HepG2 (cell line): ENCODE results near the gene UPK1A. TPM values are rescaled to one million over a fixed set of nuclear protein-coding genes. Genes with fewer than 3 reads are reported as not detected.

Experiments
- ARNTL ChIP-seq: sonication (generic); formaldehyde crosslinking; IDR thresholded peaks from 2 replicates; pipeline ENCODE4 v1.4.0; 2020; ENCODE audit warnings: mild to moderate bottlenecking, missing genetic modification reagents
- ATM ChIP-seq: fragments of 450-650 bp; IDR thresholded peaks from 2 replicates; pipeline ENCODE4 v1.7.1; 2017; ENCODE audit warnings: mild to moderate bottlenecking, borderline replicate concordance
- ATRX ChIP-seq: sonication (generic); formaldehyde crosslinking; IDR thresholded peaks from 2 replicates; pipeline ENCODE4 v1.4.0; 2020; ENCODE audit warnings: missing genetic modification reagents, borderline replicate concordance
- FOXK2 ChIP-seq: fragments of 450-650 bp; IDR thresholded peaks from 2 replicates; pipeline ENCODE4 v1.6.1; 2016
- HOXA5 ChIP-seq: sonication (generic); formaldehyde crosslinking; IDR thresholded peaks from 2 replicates; pipeline ENCODE4 v1.4.0; 2020; ENCODE audit warnings: missing genetic modification reagents
- HOXA7 ChIP-seq: sonication (generic); formaldehyde crosslinking; IDR thresholded peaks from 2 replicates; pipeline ENCODE4 v1.8.1; 2022; ENCODE audit warnings: mild to moderate bottlenecking, missing genetic modification reagents, moderate library complexity
- IRF2 ChIP-seq: IDR thresholded peaks from 2 replicates; pipeline ENCODE4 v1.6.1; 2018; ENCODE audit warnings: missing genetic modification reagents, missing compliant biosample characterization
- MATR3 ChIP-seq: sonication (generic); formaldehyde crosslinking; IDR thresholded peaks from 2 replicates; pipeline ENCODE4 v1.4.0; 2020; ENCODE audit warnings: missing genetic modification reagents
- MEF2D ChIP-seq: sonication (generic); formaldehyde crosslinking; IDR thresholded peaks from 2 replicates; pipeline ENCODE4 v1.5.1; 2020; ENCODE audit warnings: mild to moderate bottlenecking, missing genetic modification reagents
- NPAS2 ChIP-seq: sonication (generic); formaldehyde crosslinking; IDR thresholded peaks from 2 replicates; pipeline ENCODE4 v1.8.0; 2022; ENCODE audit warnings: mild to moderate bottlenecking, missing genetic modification reagents, borderline replicate concordance
- PCBP1 ChIP-seq: fragments of 200-400 bp; formaldehyde crosslinking; IDR thresholded peaks from 2 replicates; pipeline ENCODE4 v1.6.1; 2017; ENCODE audit warnings: mild to moderate bottlenecking, low read depth, low read length, borderline replicate concordance
- PRMT3 ChIP-seq: sonication (generic); formaldehyde crosslinking; IDR thresholded peaks from 2 replicates; pipeline ENCODE4 v1.8.1; 2022; ENCODE audit warnings: low read depth, mild to moderate bottlenecking, moderate library complexity, missing genetic modification reagents, borderline replicate concordance
- RBM22 ChIP-seq: fragments of 200-400 bp; formaldehyde crosslinking; optimal IDR thresholded peaks from 2 replicates; pipeline ENCODE3; 2017; ENCODE audit warnings: mild to moderate bottlenecking, low read length, moderate library complexity
- ZMAT3 ChIP-seq: sonication (generic); formaldehyde crosslinking; conservative IDR thresholded peaks from 2 replicates; pipeline ENCODE4 v1.7.0; 2021; ENCODE audit warnings: missing genetic modification reagents
- ZNF382 ChIP-seq: sonication (generic); formaldehyde crosslinking; IDR thresholded peaks from 2 replicates; pipeline ENCODE4 v1.5.0; 2020; ENCODE audit warnings: missing genetic modification reagents, mild to moderate bottlenecking, borderline replicate concordance
- ZNF446 ChIP-seq: sonication (generic); formaldehyde crosslinking; IDR thresholded peaks from 2 replicates; pipeline ENCODE4 v1.5.0; 2020; ENCODE audit warnings: mild to moderate bottlenecking, missing genetic modification reagents
- ZNF709 ChIP-seq: sonication (generic); formaldehyde crosslinking; IDR thresholded peaks from 2 replicates; pipeline ENCODE4 v1.5.0; 2020; ENCODE audit warnings: mild to moderate bottlenecking, missing genetic modification reagents
- polyA plus RNA-seq, 8 experiments: library from polyadenylated mRNA; depleted of rRNA in 3 of 8; stranded (reverse) in 7 of 8; unstranded in 1 of 8; fragments of >200 nt; fragmentation: Illumina TruSeq in 4 of 8; extraction: Trizol in 4 of 8; gene quantifications; 2 replicates each; pipeline versions ENCODE4 v1.2.1 to v1.2.3, GENCODE V29; 2011 to 2016; ENCODE audit warnings: low read depth in 4 of 8, missing spikeins in 1 of 8, mixed read lengths in 1 of 8; ENCODE audit not compliant: insufficient read depth in 1 of 8
- total RNA-seq, 5 experiments: library from RNA; depleted of rRNA; stranded (reverse); fragments of >200 nt; fragmentation: Illumina TruSeq; extraction: Trizol; gene quantifications; 2 replicates each; pipeline ENCODE4 v1.2.3, GENCODE V29; 2016; ENCODE audit warnings: low read depth in 1 of 5
- TF ChIP-seq, protein P1 (sequence below): sonication (generic); formaldehyde crosslinking; IDR thresholded peaks from 2 replicates; pipeline ENCODE4 v1.5.0; 2020; ENCODE audit warnings: mild to moderate bottlenecking, missing genetic modification reagents
- TF ChIP-seq, protein P2 (sequence below): sonication (generic); formaldehyde crosslinking; conservative IDR thresholded peaks from 2 replicates; pipeline ENCODE4 v1.4.0; 2020; ENCODE audit warnings: missing genetic modification reagents
- TF ChIP-seq, protein P3 (sequence below): sonication (generic); formaldehyde crosslinking; IDR thresholded peaks from 2 replicates; pipeline ENCODE4 v1.4.0; 2020; ENCODE audit warnings: missing genetic modification reagents, borderline replicate concordance
- TF ChIP-seq, protein P4 (sequence below): sonication (generic); formaldehyde crosslinking; IDR thresholded peaks from 2 replicates; pipeline ENCODE4 v1.5.0; 2020; ENCODE audit warnings: missing genetic modification reagents, mild to moderate bottlenecking, borderline replicate concordance
- TF ChIP-seq, protein P5 (sequence below): sonication (generic); formaldehyde crosslinking; IDR thresholded peaks from 2 replicates; pipeline ENCODE4 v1.5.1; 2020; ENCODE audit warnings: mild to moderate bottlenecking, missing genetic modification reagents, borderline replicate concordance

UPK1A gene
- total and polyA plus RNA-seq, 2 of the 13 experiments (the other 11 are each of a cell fraction or from before 2014, with no cell fraction given): 2.9 TPM; not detected in 1

DNA sequence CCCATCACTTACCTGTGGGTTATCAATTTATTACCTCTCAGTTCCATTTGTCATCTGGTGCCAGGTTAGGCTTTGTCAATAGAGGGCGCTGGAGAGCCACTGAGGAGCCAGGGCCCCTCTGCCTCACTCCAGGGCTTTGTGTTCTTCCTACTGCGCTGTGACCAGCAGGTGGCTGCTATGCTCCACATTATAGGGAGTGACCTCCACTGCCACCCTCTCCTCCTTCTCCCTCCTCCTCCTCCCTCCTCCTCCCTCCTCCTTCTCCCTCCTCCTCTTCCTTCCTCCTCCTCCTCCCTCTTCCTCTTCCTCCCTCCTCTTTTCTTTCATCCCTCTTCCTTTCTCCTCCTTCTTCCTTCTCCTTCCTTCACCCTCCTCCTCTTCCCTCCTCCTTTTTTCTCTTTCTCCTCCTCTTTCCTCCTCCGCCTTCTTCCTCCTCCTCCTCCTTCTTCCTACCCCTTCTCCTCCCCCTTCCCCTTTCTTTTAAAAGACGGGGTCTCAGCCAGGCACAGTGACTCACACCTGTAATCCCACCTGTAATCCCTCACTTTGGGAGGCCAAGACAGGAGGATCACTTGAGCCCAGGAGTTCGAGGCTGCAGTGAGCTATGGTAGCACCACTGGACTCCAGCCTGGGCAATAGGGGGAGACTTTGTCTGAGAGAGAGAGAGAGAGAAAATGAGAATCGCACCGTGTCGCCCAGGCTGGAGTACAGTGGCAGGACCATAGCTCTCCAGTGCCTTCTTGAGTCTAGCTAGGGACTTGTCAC is 27.7 kb downstream of the UPK1A start (continued):
- TF ChIP-seq HOXA5 (CRISPR knock-in tag) (no peak), MEF2D (CRISPR knock-in tag) (no peak), ZNF709 (CRISPR knock-in tag) (no peak), ATRX (CRISPR knock-in tag) (no peak), MATR3 (CRISPR knock-in tag) (no peak), ARNTL (no peak), ZNF446 (CRISPR knock-in tag) (no peak), FOXK2 (no peak), ZMAT3 (CRISPR knock-in tag) (no peak), ZNF382 (no peak), RBM22 (no peak), IRF2 (CRISPR knock-in tag) (peak; percentile 71), ATM (no peak), NPAS2 (CRISPR knock-in tag) (no peak), PCBP1 (peak; percentile 98), HOXA7 (CRISPR knock-in tag) (no peak), PRMT3 (CRISPR knock-in tag) (no peak)
- TF ChIP-seq, protein P1, sequence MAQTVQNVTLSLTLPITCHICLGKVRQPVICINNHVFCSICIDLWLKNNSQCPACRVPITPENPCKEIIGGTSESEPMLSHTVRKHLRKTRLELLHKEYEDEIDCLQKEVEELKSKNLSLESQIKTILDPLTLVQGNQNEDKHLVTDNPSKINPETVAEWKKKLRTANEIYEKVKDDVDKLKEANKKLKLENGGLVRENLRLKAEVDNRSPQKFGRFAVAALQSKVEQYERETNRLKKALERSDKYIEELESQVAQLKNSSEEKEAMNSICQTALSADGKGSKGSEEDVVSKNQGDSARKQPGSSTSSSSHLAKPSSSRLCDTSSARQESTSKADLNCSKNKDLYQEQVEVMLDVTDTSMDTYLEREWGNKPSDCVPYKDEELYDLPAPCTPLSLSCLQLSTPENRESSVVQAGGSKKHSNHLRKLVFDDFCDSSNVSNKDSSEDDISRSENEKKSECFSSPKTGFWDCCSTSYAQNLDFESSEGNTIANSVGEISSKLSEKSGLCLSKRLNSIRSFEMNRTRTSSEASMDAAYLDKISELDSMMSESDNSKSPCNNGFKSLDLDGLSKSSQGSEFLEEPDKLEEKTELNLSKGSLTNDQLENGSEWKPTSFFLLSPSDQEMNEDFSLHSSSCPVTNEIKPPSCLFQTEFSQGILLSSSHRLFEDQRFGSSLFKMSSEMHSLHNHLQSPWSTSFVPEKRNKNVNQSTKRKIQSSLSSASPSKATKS (CRISPR knock-in tag): no peak
- TF ChIP-seq, protein P2, sequence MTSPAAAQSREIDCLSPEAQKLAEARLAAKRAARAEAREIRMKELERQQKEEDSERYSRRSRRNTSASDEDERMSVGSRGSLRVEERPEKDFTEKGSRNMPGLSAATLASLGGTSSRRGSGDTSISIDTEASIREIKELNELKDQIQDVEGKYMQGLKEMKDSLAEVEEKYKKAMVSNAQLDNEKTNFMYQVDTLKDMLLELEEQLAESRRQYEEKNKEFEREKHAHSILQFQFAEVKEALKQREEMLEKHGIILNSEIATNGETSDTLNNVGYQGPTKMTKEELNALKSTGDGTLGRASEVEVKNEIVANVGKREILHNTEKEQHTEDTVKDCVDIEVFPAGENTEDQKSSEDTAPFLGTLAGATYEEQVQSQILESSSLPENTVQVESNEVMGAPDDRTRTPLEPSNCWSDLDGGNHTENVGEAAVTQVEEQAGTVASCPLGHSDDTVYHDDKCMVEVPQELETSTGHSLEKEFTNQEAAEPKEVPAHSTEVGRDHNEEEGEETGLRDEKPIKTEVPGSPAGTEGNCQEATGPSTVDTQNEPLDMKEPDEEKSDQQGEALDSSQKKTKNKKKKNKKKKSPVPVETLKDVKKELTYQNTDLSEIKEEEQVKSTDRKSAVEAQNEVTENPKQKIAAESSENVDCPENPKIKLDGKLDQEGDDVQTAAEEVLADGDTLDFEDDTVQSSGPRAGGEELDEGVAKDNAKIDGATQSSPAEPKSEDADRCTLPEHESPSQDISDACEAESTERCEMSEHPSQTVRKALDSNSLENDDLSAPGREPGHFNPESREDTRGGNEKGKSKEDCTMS (CRISPR knock-in tag): no peak
- TF ChIP-seq, protein P3, sequence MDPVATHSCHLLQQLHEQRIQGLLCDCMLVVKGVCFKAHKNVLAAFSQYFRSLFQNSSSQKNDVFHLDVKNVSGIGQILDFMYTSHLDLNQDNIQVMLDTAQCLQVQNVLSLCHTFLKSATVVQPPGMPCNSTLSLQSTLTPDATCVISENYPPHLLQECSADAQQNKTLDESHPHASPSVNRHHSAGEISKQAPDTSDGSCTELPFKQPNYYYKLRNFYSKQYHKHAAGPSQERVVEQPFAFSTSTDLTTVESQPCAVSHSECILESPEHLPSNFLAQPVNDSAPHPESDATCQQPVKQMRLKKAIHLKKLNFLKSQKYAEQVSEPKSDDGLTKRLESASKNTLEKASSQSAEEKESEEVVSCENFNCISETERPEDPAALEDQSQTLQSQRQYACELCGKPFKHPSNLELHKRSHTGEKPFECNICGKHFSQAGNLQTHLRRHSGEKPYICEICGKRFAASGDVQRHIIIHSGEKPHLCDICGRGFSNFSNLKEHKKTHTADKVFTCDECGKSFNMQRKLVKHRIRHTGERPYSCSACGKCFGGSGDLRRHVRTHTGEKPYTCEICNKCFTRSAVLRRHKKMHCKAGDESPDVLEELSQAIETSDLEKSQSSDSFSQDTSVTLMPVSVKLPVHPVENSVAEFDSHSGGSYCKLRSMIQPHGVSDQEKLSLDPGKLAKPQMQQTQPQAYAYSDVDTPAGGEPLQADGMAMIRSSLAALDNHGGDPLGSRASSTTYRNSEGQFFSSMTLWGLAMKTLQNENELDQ (CRISPR knock-in tag): no peak
- TF ChIP-seq, protein P4, sequence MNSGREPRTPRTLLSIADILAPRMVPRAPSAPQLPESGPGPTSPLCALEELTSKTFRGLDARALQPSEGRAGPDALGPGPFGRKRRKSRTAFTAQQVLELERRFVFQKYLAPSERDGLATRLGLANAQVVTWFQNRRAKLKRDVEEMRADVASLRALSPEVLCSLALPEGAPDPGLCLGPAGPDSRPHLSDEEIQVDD: no peak
- TF ChIP-seq, protein P5, sequence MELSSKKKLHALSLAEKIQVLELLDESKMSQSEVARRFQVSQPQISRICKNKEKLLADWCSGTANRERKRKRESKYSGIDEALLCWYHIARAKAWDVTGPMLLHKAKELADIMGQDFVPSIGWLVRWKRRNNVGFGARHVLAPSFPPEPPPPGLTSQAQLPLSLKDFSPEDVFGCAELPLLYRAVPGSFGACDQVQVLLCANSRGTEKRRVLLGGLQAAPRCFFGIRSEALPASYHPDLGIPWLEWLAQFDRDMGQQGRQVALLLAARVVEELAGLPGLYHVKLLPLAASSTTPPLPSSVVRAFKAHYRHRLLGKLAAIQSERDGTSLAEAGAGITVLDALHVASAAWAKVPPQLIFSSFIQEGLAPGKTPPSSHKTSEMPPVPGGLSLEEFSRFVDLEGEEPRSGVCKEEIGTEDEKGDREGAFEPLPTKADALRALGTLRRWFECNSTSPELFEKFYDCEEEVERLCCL (CRISPR knock-in tag): no peak
